ENCODE measurements around the gene FOXB1. TPM values are rescaled to one million over a fixed set of nuclear protein-coding genes. Genes with fewer than 3 reads are reported as not detected.

Gene FOXB1
- total and polyA plus RNA-seq, 2 donors (not counting 1 experiment from before 2014, with no cell fraction given): not detected

GRCh38 chr15:59999612-60000112 is 4.4 kb upstream of the FOXB1 start:
- 7% methylated on average over 23 of the region's 28 CpGs for WGBS (ENCODE audit: insufficient coverage)
- Histone ChIP-seq H3K9me3 (ENCODE audit: control extremely low read depth in 1 of 3, control insufficient read depth in 2 of 3, insufficient read depth in 1 of 3, low read length in 2 of 3) (peaks cover 0 to 78% (median 23%) of the 10 kb centered on the region in 3 donors), H2AFZ (ENCODE audit: insufficient read depth, low read depth, low read length, poor library complexity, severe bottlenecking) (no peak overlapping the region), H3K36me3 (replicated peaks in 1 of 2; ENCODE audit: control extremely low read depth in 1 of 2, control insufficient read depth in 1 of 2, extremely low read depth in 1 of 2, insufficient read depth in 2 of 2, low read length in 1 of 2) (no peaks in the 10 kb centered on the region), H3K27ac (ENCODE audit: low read length in 2 of 2) (no peak overlapping the region), H3K4me3 (ENCODE audit: control extremely low read depth in 1 of 5, extremely low read depth in 1 of 5, insufficient read depth in 1 of 5, low read depth in 2 of 5, low read length in 4 of 5) (no peak overlapping the region), H3K4me2 (replicated peaks; ENCODE audit: low read depth, low read length, poor library complexity, severe bottlenecking) (no peak overlapping the region), H3K27me3 (replicated peaks in 1 of 4; ENCODE audit: control extremely low read depth in 1 of 4, control insufficient read depth in 3 of 4, insufficient read depth in 4 of 4, low read length in 3 of 4) (peaks cover 0 to 100% (median 83%) of the 10 kb centered on the region in 4 experiments), H3K9ac (ENCODE audit: low read length) (no peak overlapping the region), H3K4me1 (ENCODE audit: control insufficient read depth in 2 of 2, insufficient read depth in 2 of 2, low read length in 2 of 2) (peaks cover 22 to 32% of the 10 kb centered on the region in 2 donors), H4K20me1 (ENCODE audit: control insufficient read depth, insufficient read depth, low read length, poor library complexity, severe bottlenecking) (no peaks in the 10 kb centered on the region), H3K79me2 (ENCODE audit: control insufficient read depth, insufficient read depth, low read length) (no peaks in the 10 kb centered on the region)
- Mint-ChIP-seq H3K27me3 (peaks cover 83% of the 10 kb centered on the region), H3K4me3 (no peak overlapping the region), H3K27ac (no peak overlapping the region), H3K9me3 (ENCODE audit: insufficient read depth) (peaks cover 6% of the 10 kb centered on the region), H3K4me1 (peaks cover 23% of the 10 kb centered on the region)
- TF ChIP-seq CTCF (IDR thresholded peaks at IDR 0.05): no peak
- TF ChIP-seq EZH2 (IDR thresholded peaks at IDR 0.05; ENCODE audit: borderline replicate concordance, insufficient read depth, low read depth, low read length, poor library complexity, severe bottlenecking): no peak
- CTCF ChIA-PET: no interaction called here
- no peak for ATAC-seq (ENCODE audit: low read depth)
- intact Hi-C loops (cut with micrococcal nuclease): no loop called here
- POLR2A ChIA-PET: no interaction called here
- peak; percentile 20 for DNase-seq

GRCh38 chr15:60000113-60000823 is 3.8 kb upstream of the FOXB1 start:
- Histone ChIP-seq H4K20me1 (ENCODE audit: control insufficient read depth, insufficient read depth, low read length, poor library complexity, severe bottlenecking) (no peaks in the 10 kb centered on the region), H2AFZ (ENCODE audit: insufficient read depth, low read depth, low read length, poor library complexity, severe bottlenecking) (no peak overlapping the region), H3K27me3 (replicated peaks in 1 of 4; ENCODE audit: control extremely low read depth in 1 of 4, control insufficient read depth in 3 of 4, insufficient read depth in 4 of 4, low read length in 3 of 4) (peaks cover 0 to 100% (median 83%) of the 10 kb centered on the region in 4 experiments), H3K9me3 (ENCODE audit: control extremely low read depth in 1 of 3, control insufficient read depth in 2 of 3, insufficient read depth in 1 of 3, low read length in 2 of 3) (peaks cover 0 to 78% (median 23%) of the 10 kb centered on the region in 3 donors), H3K4me1 (ENCODE audit: control insufficient read depth in 2 of 2, insufficient read depth in 2 of 2, low read length in 2 of 2) (peaks cover 28 to 38% of the 10 kb centered on the region in 2 donors), H3K79me2 (ENCODE audit: control insufficient read depth, insufficient read depth, low read length) (no peaks in the 10 kb centered on the region), H3K9ac (ENCODE audit: low read length) (no peak overlapping the region), H3K27ac (ENCODE audit: low read length in 2 of 2) (no peak overlapping the region), H3K4me2 (replicated peaks; ENCODE audit: low read depth, low read length, poor library complexity, severe bottlenecking) (no peak overlapping the region), H3K4me3 (ENCODE audit: control extremely low read depth in 1 of 5, extremely low read depth in 1 of 5, insufficient read depth in 1 of 5, low read depth in 2 of 5, low read length in 4 of 5) (no peak overlapping the region), H3K36me3 (replicated peaks in 1 of 2; ENCODE audit: control extremely low read depth in 1 of 2, control insufficient read depth in 1 of 2, extremely low read depth in 1 of 2, insufficient read depth in 2 of 2, low read length in 1 of 2) (no peaks in the 10 kb centered on the region)
- CTCF ChIA-PET: no interaction called here
- TF ChIP-seq CTCF (IDR thresholded peaks at IDR 0.05) (no peak), EZH2 (IDR thresholded peaks at IDR 0.05; ENCODE audit: borderline replicate concordance, insufficient read depth, low read depth, low read length, poor library complexity, severe bottlenecking) (no peak)
- H3K4me3 Mint-ChIP-seq: no peak overlapping the region
- H3K9me3 Mint-ChIP-seq (ENCODE audit: insufficient read depth): peaks cover 6% of the 10 kb centered on the region
- 13% methylated on average over 22 of the region's 33 CpGs for WGBS (ENCODE audit: insufficient coverage)
- DNase-seq (peak; percentile 20), ATAC-seq (ENCODE audit: low read depth) (no peak)
- intact Hi-C loops (cut with micrococcal nuclease): no loop called here
- peaks cover 85% of the 10 kb centered on the region for H3K27me3 Mint-ChIP-seq
- H3K4me1 Mint-ChIP-seq: peaks cover 29% of the 10 kb centered on the region
- peak overlapping the region; percentile 15 for H3K27ac Mint-ChIP-seq
- POLR2A ChIA-PET: no interaction called here
